IMR-90 (cell line): Measurements from ENCODE around the gene WDR45B. TPM values are rescaled to one million over a fixed set of nuclear protein-coding genes. Genes with fewer than 3 reads are reported as not detected.
"Not testable (repeated sequence)": the region's sequence is repeated elsewhere in the genome, so short reads cannot be mapped to it uniquely, and the experiment has no call there.

Experiments
- ATAC-seq: fragments of 200-7000 bp; cut with Tn5 transposase; 2 replicates; pipeline ENCODE4 v1.9.1; 2020; ENCODE audit warnings: low read depth, mild to moderate bottlenecking, moderate library complexity
- BruUV-seq: library from RNA; stranded (reverse); fragments of 400-500 nt; replicated peaks from 2 replicates; lab custom pipeline; 2021; lab: Mats Ljungman, UMichigan
- CTCF ChIA-PET: fragments of 300-600 bp; formaldehyde crosslinking; extraction: SDS; loops from one replicate; lab custom pipeline; 2021; ENCODE audit warnings: antibody characterized with exemption; lab: Yijun Ruan, JAX
- POLR2A ChIA-PET: fragments of 300-600 bp; sonication (Branson Sonifier 250); formaldehyde crosslinking; loops from one replicate; lab custom pipeline; 2022; ENCODE audit warnings: antibody characterized with exemption; ENCODE audit not compliant: unreplicated experiment; lab: Charles Lee
- DNase-seq: peaks from one replicate; pipeline ENCODE4 v3.0.0; 2013
- H2AFZ ChIP-seq: replicated peaks from 2 replicates; pipeline ENCODE3; 2013; ENCODE audit warnings: low read length, mild to moderate bottlenecking; ENCODE audit not compliant: poor library complexity
- H2AK5ac ChIP-seq: 2 replicates; pipeline ENCODE4 v1.6.1; 2013; ENCODE audit warnings: low read depth, low read length, inconsistent platforms
- H2AK9ac ChIP-seq: replicated peaks from 2 replicates; pipeline ENCODE3; 2013; ENCODE audit warnings: mild to moderate bottlenecking, low read depth, low read length, moderate library complexity; ENCODE audit not compliant: poor library complexity
- H2BK120ac ChIP-seq: 2 replicates; pipeline ENCODE4 v1.6.1; 2013; ENCODE audit warnings: low read depth, low read length, inconsistent platforms
- H2BK15ac ChIP-seq: 3 replicates; pipeline ENCODE4 v1.6.1; 2013; ENCODE audit warnings: low read depth, low read length, inconsistent platforms
- H2BK20ac ChIP-seq: 2 replicates; pipeline ENCODE4 v1.6.1; 2013; ENCODE audit warnings: low read depth, mild to moderate bottlenecking, inconsistent platforms, low read length, moderate library complexity
- H2BK5ac ChIP-seq: 2 replicates; pipeline ENCODE4 v1.6.1; 2013; ENCODE audit warnings: mild to moderate bottlenecking, low read depth, low read length, inconsistent platforms; ENCODE audit not compliant: poor library complexity, severe bottlenecking
- H3K14ac ChIP-seq: replicated peaks from 2 replicates; pipeline ENCODE4 v1.6.1; 2013; ENCODE audit warnings: low read depth, low read length, inconsistent platforms
- H3K18ac ChIP-seq: 2 replicates; pipeline ENCODE4 v1.6.1; 2013; ENCODE audit warnings: low read depth, low read length, control low read depth
- H3K23ac ChIP-seq: 2 replicates; pipeline ENCODE4 v1.6.1; 2013; ENCODE audit warnings: low read depth, low read length, inconsistent platforms
- H3K27ac ChIP-seq: 2 replicates; pipeline ENCODE4 v1.5.1; 2013; ENCODE audit warnings: mild to moderate bottlenecking, control low read depth, low read length; ENCODE audit not compliant: insufficient read depth
- H3K27me3 ChIP-seq: 2 replicates; pipeline ENCODE4 v1.6.1; 2013; ENCODE audit warnings: low read length; ENCODE audit not compliant: control insufficient read depth, insufficient read depth
- H3K36me3 ChIP-seq: 2 replicates; pipeline ENCODE4 v1.6.1; 2013; ENCODE audit warnings: low read length, mixed read lengths; ENCODE audit not compliant: control insufficient read depth, insufficient read depth
- H3K4ac ChIP-seq: 2 replicates; pipeline ENCODE4 v1.6.1; 2013; ENCODE audit warnings: low read depth, low read length, inconsistent platforms
- H3K4me1 ChIP-seq: 2 replicates; pipeline ENCODE4 v1.6.1; 2013; ENCODE audit warnings: low read length, mixed read lengths; ENCODE audit not compliant: control insufficient read depth, insufficient read depth
- H3K4me2 ChIP-seq: 2 replicates; pipeline ENCODE4 v1.6.1; 2013; ENCODE audit warnings: low read depth, mild to moderate bottlenecking, control low read depth, low read length, moderate library complexity
- H3K4me3 ChIP-seq: 2 replicates; pipeline ENCODE4 v1.5.1; 2013; ENCODE audit warnings: low read depth, mild to moderate bottlenecking, control low read depth, low read length, moderate library complexity; ENCODE audit not compliant: insufficient read depth
- H3K56ac ChIP-seq: 2 replicates; pipeline ENCODE4 v1.6.1; 2013; ENCODE audit warnings: low read length, inconsistent platforms; ENCODE audit not compliant: insufficient read depth; ENCODE audit errors: extremely low read depth
- H3K79me1 ChIP-seq, 2 experiments: 2 replicates each; pipeline ENCODE4 v1.6.1; 2013; ENCODE audit warnings: low read length in 2 of 2, inconsistent platforms in 1 of 2, low read depth in 1 of 2
- H3K9ac ChIP-seq: 2 replicates; pipeline ENCODE4 v1.6.1; 2013; ENCODE audit warnings: low read depth, low read length, control low read depth
- H3K9me1 ChIP-seq: 2 replicates; pipeline ENCODE4 v1.6.1; 2013; ENCODE audit warnings: low read length, inconsistent platforms; ENCODE audit not compliant: insufficient read depth
- H3K9me3 ChIP-seq: 2 replicates; pipeline ENCODE4 v1.6.1; 2013; ENCODE audit warnings: low read length; ENCODE audit not compliant: control insufficient read depth, insufficient read depth
- H4K20me1 ChIP-seq: 2 replicates; pipeline ENCODE4 v1.6.1; 2013; ENCODE audit warnings: low read length, inconsistent platforms; ENCODE audit not compliant: insufficient read depth
- H4K5ac ChIP-seq: 2 replicates; pipeline ENCODE4 v1.6.1; 2013; ENCODE audit warnings: mild to moderate bottlenecking, low read depth, low read length, control low read depth
- H4K8ac ChIP-seq, 2 experiments: 2 replicates each; pipeline ENCODE4 v1.6.1; 2013; ENCODE audit warnings: low read depth in 2 of 2, low read length in 2 of 2, control low read depth in 1 of 2, inconsistent platforms in 1 of 2
- H4K91ac ChIP-seq: 2 replicates; pipeline ENCODE4 v1.6.1; 2013; ENCODE audit warnings: low read depth, low read length, inconsistent platforms; ENCODE audit not compliant: insufficient read depth
- BHLHE40 ChIP-seq: fragments of 150-350 bp; IDR thresholded peaks from 2 replicates; pipeline ENCODE4 v1.6.1; 2016; ENCODE audit warnings: mild to moderate bottlenecking, low read depth, low read length
- FOS ChIP-seq: fragments of 150-350 bp; IDR thresholded peaks from 2 replicates; pipeline ENCODE4 v1.6.1; 2016; ENCODE audit warnings: low read depth, low read length
- MXI1 ChIP-seq: IDR thresholded peaks from 2 replicates; pipeline ENCODE4 v1.6.1; 2012; ENCODE audit warnings: low read depth, mild to moderate bottlenecking, low read length, moderate library complexity, borderline replicate concordance
- RCOR1 ChIP-seq: IDR thresholded peaks from 2 replicates; pipeline ENCODE4 v1.6.1; 2012; ENCODE audit warnings: mild to moderate bottlenecking, low read length, improper control_type of control experiment; ENCODE audit not compliant: insufficient replicate concordance
- WGBS, 2 experiments: methylation state at CpG; one replicate each; pipeline versions ENCODE4 v1.1.5 to v1.1.7; 2013; ENCODE audit warnings: missing lambda C conversion rate in 2 of 2; ENCODE audit not compliant: insufficient read length in 1 of 2; ENCODE audit errors: extremely low coverage in 2 of 2; 5-methylcytosine and 5-hydroxymethylcytosine counted together
- dilution Hi-C: fragments of 300-500 bp; cut with HindIII; formaldehyde crosslinking; loops from one replicate; pipeline ENCODE4 v1.14.3; 2018; ENCODE audit warnings: low sequenced_read_pairs; ENCODE audit not compliant: unreplicated experiment
- in situ Hi-C: fragments of 300-500 bp; cut with MboI; formaldehyde crosslinking; loops from 3 replicates; pipeline ENCODE4 v1.14.3; 2019; ENCODE audit warnings: low sequenced_read_pairs, inconsistent platforms, mixed read lengths
- intact Hi-C: fragments of 100-400 bp; cut with micrococcal nuclease; formaldehyde crosslinking; loops from 2 replicates; pipeline ENCODE4 v1.10.0; 2022
- polyA plus RNA-seq, 3 experiments: library from polyadenylated mRNA; depleted of rRNA; stranded (reverse); fragments of >200 nt; gene quantifications; 2 replicates each; pipeline ENCODE4 v1.2.3, GENCODE V29; 2012; ENCODE audit warnings: low replicate concordance in 1 of 3
- total RNA-seq: library from RNA; depleted of rRNA; stranded (reverse); fragments of >200 nt; gene quantifications from 2 replicates; pipeline ENCODE4 v1.2.3, GENCODE V29; 2012
- TF ChIP-seq, protein P1 (sequence below): conservative IDR thresholded peaks from 2 replicates; pipeline ENCODE4 v1.5.1; 2012; ENCODE audit warnings: mild to moderate bottlenecking, low read depth, low read length, improper control_type of control experiment
- TF ChIP-seq, protein P2 (sequence below): fragments of 150-350 bp; IDR thresholded peaks from 2 replicates; pipeline ENCODE4 v1.6.1; 2017; ENCODE audit warnings: mild to moderate bottlenecking, antibody characterized with exemption, low read length, low read depth

WDR45B gene
- total and polyA plus RNA-seq, 2 of the 4 experiments (the other 2 are of a cell fraction), result 98.2 to 110 TPM

DNA sequence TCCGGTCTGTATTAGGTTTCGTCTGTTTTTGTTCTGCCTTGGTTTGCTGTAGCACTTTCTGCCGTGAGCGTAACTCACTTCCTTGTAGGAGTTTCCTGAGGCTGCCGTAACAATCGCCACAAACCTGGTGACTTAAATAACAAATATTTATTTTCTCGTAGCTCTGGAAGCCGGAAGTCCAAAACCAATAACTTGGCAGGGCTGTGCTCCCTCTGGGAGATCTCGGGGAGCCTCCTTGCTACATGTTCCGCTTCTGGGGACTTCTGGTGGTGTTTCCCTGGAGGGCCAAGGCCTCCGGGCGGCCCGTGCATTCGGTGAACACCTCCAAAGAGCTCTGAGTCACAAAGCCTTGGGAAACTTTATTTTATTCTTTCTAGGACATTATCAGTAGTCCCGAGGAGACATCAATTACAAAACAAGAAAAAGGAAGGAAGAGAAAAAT lies 6.8 kb upstream of the WDR45B start:
- Histone ChIP-seq H2BK20ac (no peak overlapping the region), H3K36me3 (peaks cover 1% of the 10 kb centered on the region; the same call in 1 of the 2 replicates), H3K9me1 (peaks cover 3% of the 10 kb centered on the region), H4K91ac (no peak overlapping the region), H3K79me1 (peaks cover 0 to 3% of the 10 kb centered on the region in 2 experiments; a peak in 2 of 4 replicates), H2BK120ac (no peak overlapping the region), H3K56ac (no peak overlapping the region), H3K23ac (no peak overlapping the region), H3K4me3 (no peak overlapping the region), H2BK5ac (no peak overlapping the region), H3K27me3 (no peaks in the 10 kb centered on the region), H3K4me1 (no peaks in the 10 kb centered on the region), H3K18ac (no peak overlapping the region), H3K4ac (no peak overlapping the region), H2AK9ac (no peak overlapping the region), H3K4me2 (no peak overlapping the region), H2BK15ac (no peak overlapping the region), H4K8ac (no peak overlapping the region), H3K27ac (no peak overlapping the region), H2AFZ (no peak overlapping the region), H3K9ac (no peak overlapping the region), H3K9me3 (no peaks in the 10 kb centered on the region), H2AK5ac (no peak overlapping the region), H4K5ac (no peak overlapping the region), H3K14ac (no peak overlapping the region), H4K20me1 (no peaks in the 10 kb centered on the region)
- ATAC-seq (no peak), DNase-seq (no peak)
- TF ChIP-seq, protein P1, sequence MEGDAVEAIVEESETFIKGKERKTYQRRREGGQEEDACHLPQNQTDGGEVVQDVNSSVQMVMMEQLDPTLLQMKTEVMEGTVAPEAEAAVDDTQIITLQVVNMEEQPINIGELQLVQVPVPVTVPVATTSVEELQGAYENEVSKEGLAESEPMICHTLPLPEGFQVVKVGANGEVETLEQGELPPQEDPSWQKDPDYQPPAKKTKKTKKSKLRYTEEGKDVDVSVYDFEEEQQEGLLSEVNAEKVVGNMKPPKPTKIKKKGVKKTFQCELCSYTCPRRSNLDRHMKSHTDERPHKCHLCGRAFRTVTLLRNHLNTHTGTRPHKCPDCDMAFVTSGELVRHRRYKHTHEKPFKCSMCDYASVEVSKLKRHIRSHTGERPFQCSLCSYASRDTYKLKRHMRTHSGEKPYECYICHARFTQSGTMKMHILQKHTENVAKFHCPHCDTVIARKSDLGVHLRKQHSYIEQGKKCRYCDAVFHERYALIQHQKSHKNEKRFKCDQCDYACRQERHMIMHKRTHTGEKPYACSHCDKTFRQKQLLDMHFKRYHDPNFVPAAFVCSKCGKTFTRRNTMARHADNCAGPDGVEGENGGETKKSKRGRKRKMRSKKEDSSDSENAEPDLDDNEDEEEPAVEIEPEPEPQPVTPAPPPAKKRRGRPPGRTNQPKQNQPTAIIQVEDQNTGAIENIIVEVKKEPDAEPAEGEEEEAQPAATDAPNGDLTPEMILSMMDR, result no peak
- TF ChIP-seq BHLHE40 (no peak), RCOR1 (no peak), MXI1 (no peak), FOS (no peak)
- TF ChIP-seq, protein P2, sequence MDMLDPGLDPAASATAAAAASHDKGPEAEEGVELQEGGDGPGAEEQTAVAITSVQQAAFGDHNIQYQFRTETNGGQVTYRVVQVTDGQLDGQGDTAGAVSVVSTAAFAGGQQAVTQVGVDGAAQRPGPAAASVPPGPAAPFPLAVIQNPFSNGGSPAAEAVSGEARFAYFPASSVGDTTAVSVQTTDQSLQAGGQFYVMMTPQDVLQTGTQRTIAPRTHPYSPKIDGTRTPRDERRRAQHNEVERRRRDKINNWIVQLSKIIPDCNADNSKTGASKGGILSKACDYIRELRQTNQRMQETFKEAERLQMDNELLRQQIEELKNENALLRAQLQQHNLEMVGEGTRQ, result no peak
- in situ Hi-C loops, result no loop called here
- 83% methylated on average over 6 of the region's 15 CpGs; no CpG with 5 or more reads in 1 of the 2 experiments for WGBS, 2 experiments
- intact Hi-C loops, result no loop called here
- dilution Hi-C loops, result no loop called here
- CTCF ChIA-PET, result no interaction called here
- BruUV-seq, result no TSS peak
- POLR2A ChIA-PET, result no interaction called here

DNA sequence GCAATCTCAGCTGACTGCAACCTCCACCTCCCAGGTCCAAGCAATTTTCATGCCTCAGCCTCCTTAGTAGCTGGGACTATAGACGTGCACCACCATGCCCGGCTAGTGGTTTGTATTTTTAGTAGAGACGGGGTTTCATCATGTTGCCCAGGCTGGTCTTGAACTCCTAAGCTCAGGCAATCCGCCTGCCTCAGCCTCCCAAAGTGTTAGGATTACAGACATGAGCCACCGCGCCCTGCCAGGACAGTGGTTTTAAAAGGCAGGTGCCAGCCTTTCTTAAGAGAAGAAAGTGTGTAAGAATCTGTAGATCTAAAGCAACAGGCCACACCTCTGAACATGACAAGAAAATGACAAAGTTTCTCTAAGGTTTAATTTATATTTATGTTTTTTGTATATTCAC lies 6.4 kb upstream of the WDR45B start:
- H3K4me1 ChIP-seq, in situ Hi-C loops, POLR2A ChIA-PET: not testable (repeated sequence)

More for the DNA sequence above, 6.4 kb upstream of the WDR45B start:
- H2BK15ac ChIP-seq, H3K4ac ChIP-seq, H4K91ac ChIP-seq, dilution Hi-C loops, H3K4me3 ChIP-seq, H2AFZ ChIP-seq, CTCF ChIA-PET, H3K56ac ChIP-seq, BruUV-seq, H3K36me3 ChIP-seq, intact Hi-C loops, DNase-seq, H3K9me3 ChIP-seq, H2BK120ac ChIP-seq, H4K5ac ChIP-seq, H3K79me1 ChIP-seq, H3K23ac ChIP-seq, H3K27me3 ChIP-seq, H3K14ac ChIP-seq, H3K4me2 ChIP-seq, ATAC-seq, H2AK9ac ChIP-seq, H2AK5ac ChIP-seq, H3K27ac ChIP-seq, H3K18ac ChIP-seq, H2BK20ac ChIP-seq, H4K8ac ChIP-seq, H3K9me1 ChIP-seq, H2BK5ac ChIP-seq, H3K9ac ChIP-seq, H4K20me1 ChIP-seq: not testable (repeated sequence)
- no CpG with 5 or more reads among the region's 6 CpGs for WGBS, 2 experiments
